K562 (cell line): ENCODE measurements around the gene CH25H. TPM values are rescaled to one million over a fixed set of nuclear protein-coding genes. Genes with fewer than 3 reads are reported as not detected.

Source experiments
- ATAC-seq: fragments of 200-7000 bp; cut with Tn5 transposase; 3 replicates; pipeline ENCODE4 v1.9.1; 2020; ENCODE audit warnings: moderate library complexity
- BruUV-seq: library from RNA; stranded (reverse); fragments of 400-500 nt; replicated peaks from 2 replicates; lab custom pipeline; 2021; lab: Mats Ljungman, UMichigan
- CTCF ChIA-PET: fragments of 300-600 bp; formaldehyde crosslinking; extraction: SDS; loops from one replicate; lab custom pipeline; 2021; ENCODE audit warnings: low intra/inter-chr PET ratio; lab: Yijun Ruan, JAX
- POLR2A ChIA-PET: fragments of 300-600, 350-650 bp; sonication (Branson Sonifier 250); formaldehyde crosslinking; extraction: SDS; loops from one replicate; lab custom pipeline; 2021; ENCODE audit warnings: antibody characterized with exemption, inconsistent platforms; lab: Yijun Ruan, JAX
- DNase-seq, 4 experiments: peaks; one replicate each; pipeline versions ENCODE4 v3.0.0 to v3.0.0-alpha.2; 2011 to 2018; ENCODE audit warnings: low spot score in 3 of 4, mixed read lengths in 3 of 4; ENCODE audit errors: extremely low read depth in 1 of 4
- FAIRE-seq: peaks from 2 replicates; lab custom pipeline; 2011; peaks lifted over from hg19 to GRCh38; lab: Jason Lieb, UNC
- H2AFZ ChIP-seq: 2 replicates; pipeline ENCODE4 v1.6.0; 2011; ENCODE audit warnings: low read depth, low read length, control low read depth, inconsistent platforms
- H3K27ac ChIP-seq: fragments of 200-600 bp; 3 replicates; pipeline ENCODE4 v1.8.0; 2011; ENCODE audit warnings: low read depth, mild to moderate bottlenecking, control low read depth, inconsistent platforms, low read length, moderate library complexity, mixed read lengths; ENCODE audit errors: extremely low read depth
- H3K27me3 ChIP-seq, 2 experiments: fragments of 300-600 bp in 1 of 2; 2 replicates in 1 of 2; 3 replicates in 1 of 2; pipeline versions ENCODE4 v1.6.0 to v1.8.0; 2011; ENCODE audit warnings: inconsistent platforms in 2 of 2, low read length in 2 of 2, mild to moderate bottlenecking in 1 of 2, mixed read lengths in 1 of 2, moderate library complexity in 1 of 2; ENCODE audit not compliant: control insufficient read depth in 2 of 2, insufficient read depth in 2 of 2
- H3K36me3 ChIP-seq: fragments of 300-600 bp; 3 replicates; pipeline ENCODE4 v1.8.0; 2011; ENCODE audit warnings: mild to moderate bottlenecking, low read length, inconsistent platforms; ENCODE audit not compliant: control insufficient read depth, insufficient read depth
- H3K4me1 ChIP-seq, 2 experiments: fragments of 200-600 bp in 1 of 2; replicated peaks in 1 of 2; 2 replicates in 1 of 2; 3 replicates in 1 of 2; pipeline versions ENCODE4 v1.5.1 to v1.8.0; 2011; ENCODE audit warnings: inconsistent platforms in 2 of 2, low read length in 2 of 2, mild to moderate bottlenecking in 1 of 2, mixed read lengths in 1 of 2, moderate library complexity in 1 of 2; ENCODE audit not compliant: control insufficient read depth in 2 of 2, insufficient read depth in 2 of 2
- H3K4me2 ChIP-seq: 2 replicates; pipeline ENCODE4 v1.6.1; 2011; ENCODE audit warnings: low read length, control low read depth, inconsistent platforms, mixed read lengths; ENCODE audit not compliant: insufficient read depth
- H3K4me3 ChIP-seq: fragments of 200-600 bp; sonication (generic), shearing (Covaris generic); 2 replicates; pipeline ENCODE4 v1.5.1; 2016; ENCODE audit warnings: control low read depth, inconsistent platforms
- H3K79me2 ChIP-seq: fragments of 200-600 bp; 3 replicates; pipeline ENCODE4 v1.8.0; 2011; ENCODE audit warnings: low read length, inconsistent platforms; ENCODE audit not compliant: control insufficient read depth, insufficient read depth
- H3K9ac ChIP-seq, 2 experiments: 2 replicates each; pipeline versions ENCODE4 v1.6.0 to v1.6.1; 2011; ENCODE audit warnings: low read depth in 2 of 2, low read length in 2 of 2, control low read depth in 1 of 2, inconsistent platforms in 1 of 2, mild to moderate bottlenecking in 1 of 2, mixed read lengths in 1 of 2; ENCODE audit not compliant: insufficient read depth in 1 of 2
- H3K9me1 ChIP-seq: one replicate; pipeline ENCODE4 v1.6.0; 2011; ENCODE audit warnings: inconsistent platforms, mild to moderate bottlenecking, low read length, moderate library complexity; ENCODE audit not compliant: control insufficient read depth, insufficient read depth
- H3K9me3 ChIP-seq: replicated peaks from 2 replicates; pipeline ENCODE4 v1.5.1; 2011; ENCODE audit warnings: low read depth, low read length, inconsistent platforms; ENCODE audit not compliant: control insufficient read depth, insufficient read depth
- H4K20me1 ChIP-seq: replicated peaks from 2 replicates; pipeline ENCODE4 v1.6.1; 2011; ENCODE audit warnings: low read length, inconsistent platforms, mixed read lengths; ENCODE audit not compliant: control insufficient read depth, insufficient read depth
- AFF4 ChIP-seq: sonication (generic); formaldehyde crosslinking; IDR thresholded peaks from 2 replicates; pipeline ENCODE4 v1.8.0; 2023; ENCODE audit warnings: mild to moderate bottlenecking, missing genetic modification reagents
- HIVEP1 ChIP-seq: fragments of 250-450 bp; sonication (Bioruptor Pico); IDR thresholded peaks from 2 replicates; pipeline ENCODE4 v1.4.0; 2020; ENCODE audit warnings: mild to moderate bottlenecking
- IFI16 ChIP-seq: fragments of 250-450 bp; sonication (Bioruptor Pico); IDR thresholded peaks from 2 replicates; pipeline ENCODE4 v2.1.2; 2022; ENCODE audit warnings: mild to moderate bottlenecking, inconsistent platforms
- POLR2G ChIP-seq: fragments of 200-400 bp; formaldehyde crosslinking; IDR thresholded peaks from 2 replicates; pipeline ENCODE4 v1.6.1; 2017; ENCODE audit warnings: low read depth, mild to moderate bottlenecking, antibody characterized with exemption, low read length, moderate library complexity
- SMARCA5 ChIP-seq: fragments of 450-650 bp; IDR thresholded peaks from 2 replicates; pipeline ENCODE4 v1.6.1; 2016
- ZNF143 ChIP-seq: sonication (generic); formaldehyde crosslinking; IDR thresholded peaks from 2 replicates; pipeline ENCODE4 v1.9.0; 2022; ENCODE audit warnings: mild to moderate bottlenecking, missing genetic modification reagents
- ZNF224 ChIP-seq: sonication (generic); formaldehyde crosslinking; IDR thresholded peaks from 2 replicates; pipeline ENCODE4 v1.8.0; 2022; ENCODE audit warnings: mild to moderate bottlenecking, missing genetic modification reagents
- ZNF609 ChIP-seq: sonication (generic); formaldehyde crosslinking; IDR thresholded peaks from 2 replicates; pipeline ENCODE4 v1.8.1; 2023; ENCODE audit warnings: missing genetic modification reagents, mild to moderate bottlenecking, borderline replicate concordance
- WGBS: fragments of 100-300 bp; shearing (Covaris generic); methylation state at CpG from one replicate; pipeline ENCODE4 v1.1.6; 2016; ENCODE audit warnings: low coverage, mixed read lengths; ENCODE audit not compliant: insufficient coverage; ENCODE audit errors: missing lambda C conversion rate; 5-methylcytosine and 5-hydroxymethylcytosine counted together
- in situ Hi-C: fragments of 300-500 bp; cut with MboI; formaldehyde crosslinking; loops from 4 replicates; pipeline ENCODE4 v1.15.0; 2018; ENCODE audit warnings: inconsistent platforms, mixed read lengths
- intact Hi-C: fragments of 100-400 bp; cut with micrococcal nuclease; formaldehyde crosslinking; loops from 2 replicates; pipeline ENCODE4 v1.14.2; 2022
- polyA plus RNA-seq, 8 experiments: library from polyadenylated mRNA; depleted of rRNA in 4 of 8; stranded (reverse) in 5 of 8; unstranded in 3 of 8; fragments of >200 nt; fragmentation: Nextera tagmentation in 2 of 8; fragmentation: Illumina TruSeq in 1 of 8; extraction: Ambion mirVana in 2 of 8; extraction: Trizol in 1 of 8; gene quantifications; 2 replicates each; pipeline versions ENCODE4 v1.2.1 to v1.2.3, GENCODE V29; 2011 to 2014; ENCODE audit warnings: inconsistent platforms in 1 of 8, missing spikeins in 1 of 8
- total RNA-seq, 7 experiments: library from RNA; depleted of rRNA in 6 of 7; stranded (reverse); fragments of >200 nt in 6 of 7; fragmentation: Illumina TruSeq in 2 of 7; extraction: Trizol in 2 of 7; gene quantifications; 2 replicates each; pipeline versions ENCODE4 v1.2.1 to v1.2.3, GENCODE V29; 2011 to 2021; ENCODE audit warnings: low replicate concordance in 1 of 7
- TF ChIP-seq, protein P1 (sequence below): fragments of 250-450 bp; sonication (Bioruptor Pico); IDR thresholded peaks from 2 replicates; pipeline ENCODE4 v1.8.0; 2022; ENCODE audit warnings: moderate library complexity, mild to moderate bottlenecking, inconsistent platforms
- TF ChIP-seq, protein P2 (sequence below), 3 experiments: IDR thresholded peaks in 2 of 3; conservative IDR thresholded peaks in 1 of 3; 2 replicates each; pipeline ENCODE4 v1.5.1; 2011 to 2012; ENCODE audit warnings: low read length in 3 of 3, mild to moderate bottlenecking in 3 of 3, control low read depth in 2 of 3, improper control_type of control experiment in 1 of 3, inconsistent platforms in 1 of 3, low read depth in 1 of 3, mixed read lengths in 1 of 3, moderate library complexity in 1 of 3; ENCODE audit not compliant: insufficient read depth in 2 of 3

Gene CH25H
- total and polyA plus RNA-seq, 9 of the 15 experiments (the other 6 are each of a cell fraction or from before 2014, with no cell fraction given), result not detected

DNA sequence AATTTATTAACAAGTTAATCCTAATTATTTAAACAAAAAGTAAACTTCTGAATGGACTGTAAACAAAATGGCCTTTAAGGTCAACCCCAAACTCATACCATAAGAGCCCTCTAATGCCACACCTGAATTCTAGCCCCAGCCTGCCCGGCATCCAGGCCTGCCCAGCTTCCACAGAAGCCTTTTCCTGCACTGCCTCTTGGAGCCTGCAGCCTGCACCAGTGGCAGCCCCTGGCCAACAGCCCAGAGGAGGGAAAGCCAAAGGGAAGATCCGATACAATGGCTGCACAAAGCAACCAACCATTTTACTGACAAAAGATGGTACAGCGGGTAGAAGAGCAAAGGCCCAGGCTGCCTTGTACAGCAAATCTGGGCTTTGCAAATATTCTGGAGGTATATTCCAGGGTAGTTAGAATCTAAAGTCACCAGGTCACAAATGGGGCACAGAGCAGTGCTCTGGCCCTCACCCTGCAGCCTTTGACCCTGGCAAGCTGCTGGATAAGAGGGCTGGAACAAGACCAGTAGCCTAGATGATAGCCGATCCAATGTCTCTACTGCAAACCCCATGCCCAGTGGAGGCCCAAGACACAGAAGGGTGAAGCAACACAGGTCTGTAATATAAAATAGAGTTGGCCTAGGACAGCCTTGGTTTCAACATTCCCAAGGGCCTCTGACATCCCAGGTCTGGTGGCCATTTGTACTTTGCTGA, 12.5 kb upstream of the CH25H start:
- WGBS, result 9% methylated on average over 3 of the region's 4 CpGs
- in situ Hi-C loops, result loop anchor here (5.0 to 10.0 kb wide), 2 partner anchors 195 to 277 kb away; no protein-coding TSS in a partner anchor
- DNase-seq (no peak), FAIRE-seq (no peak), ATAC-seq (no peak)
- H3K9ac ChIP-seq, result no peak overlapping the region
- intact Hi-C loops, result no loop called here
- POLR2A ChIA-PET, result no interaction called here
- H2AFZ ChIP-seq, result no peak overlapping the region
- H3K9me3 ChIP-seq, result no peaks in the 10 kb centered on the region
- peaks cover 0 to 4% of the 10 kb centered on the region in 2 experiments; a peak in 2 of 5 replicates for H3K27me3 ChIP-seq
- H3K36me3 ChIP-seq, result no peaks in the 10 kb centered on the region
- CTCF ChIA-PET, result interaction anchor here (0.6 kb wide), 1 partner anchor 283 kb away, joined by 3 read pairs; no protein-coding TSS in a partner anchor
- H3K4me3 ChIP-seq, result no peak overlapping the region
- BruUV-seq, result no TSS peak
- no peaks in the 10 kb centered on the region for H3K4me1 ChIP-seq
- no peaks in the 10 kb centered on the region for H4K20me1 ChIP-seq
- H3K4me2 ChIP-seq, result no peak overlapping the region
- no peak overlapping the region for H3K27ac ChIP-seq
- H3K9me1 ChIP-seq, result no peaks in the 10 kb centered on the region
- no peaks in the 10 kb centered on the region for H3K79me2 ChIP-seq
- TF ChIP-seq ZNF609 (CRISPR knock-in tag) (no peak), SMARCA5 (no peak), ZNF143 (CRISPR knock-in tag) (no peak), AFF4 (CRISPR knock-in tag) (no peak), HIVEP1 (CRISPR knock-in tag) (no peak), POLR2G (no peak), IFI16 (CRISPR knock-in tag) (no peak), ZNF224 (no peak)
- TF ChIP-seq, protein P1, sequence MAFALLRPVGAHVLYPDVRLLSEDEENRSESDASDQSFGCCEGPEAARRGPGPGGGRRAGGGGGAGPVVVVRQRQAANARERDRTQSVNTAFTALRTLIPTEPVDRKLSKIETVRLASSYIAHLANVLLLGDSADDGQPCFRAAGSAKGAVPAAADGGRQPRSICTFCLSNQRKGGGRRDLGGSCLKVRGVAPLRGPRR (CRISPR knock-in tag), result no peak
- TF ChIP-seq, protein P2, sequence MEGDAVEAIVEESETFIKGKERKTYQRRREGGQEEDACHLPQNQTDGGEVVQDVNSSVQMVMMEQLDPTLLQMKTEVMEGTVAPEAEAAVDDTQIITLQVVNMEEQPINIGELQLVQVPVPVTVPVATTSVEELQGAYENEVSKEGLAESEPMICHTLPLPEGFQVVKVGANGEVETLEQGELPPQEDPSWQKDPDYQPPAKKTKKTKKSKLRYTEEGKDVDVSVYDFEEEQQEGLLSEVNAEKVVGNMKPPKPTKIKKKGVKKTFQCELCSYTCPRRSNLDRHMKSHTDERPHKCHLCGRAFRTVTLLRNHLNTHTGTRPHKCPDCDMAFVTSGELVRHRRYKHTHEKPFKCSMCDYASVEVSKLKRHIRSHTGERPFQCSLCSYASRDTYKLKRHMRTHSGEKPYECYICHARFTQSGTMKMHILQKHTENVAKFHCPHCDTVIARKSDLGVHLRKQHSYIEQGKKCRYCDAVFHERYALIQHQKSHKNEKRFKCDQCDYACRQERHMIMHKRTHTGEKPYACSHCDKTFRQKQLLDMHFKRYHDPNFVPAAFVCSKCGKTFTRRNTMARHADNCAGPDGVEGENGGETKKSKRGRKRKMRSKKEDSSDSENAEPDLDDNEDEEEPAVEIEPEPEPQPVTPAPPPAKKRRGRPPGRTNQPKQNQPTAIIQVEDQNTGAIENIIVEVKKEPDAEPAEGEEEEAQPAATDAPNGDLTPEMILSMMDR (IDR thresholded peaks at IDR 0.05 in 2 of 3, conservative IDR thresholded peaks at IDR 0.05 in 1 of 3; ENCODE audit: insufficient read depth in 2 of 3, low read depth in 1 of 3, low read length in 3 of 3), result no peak
